HFFc6 (cell line): ENCODE results near the gene GDPD4. TPM values are rescaled to one million over a fixed set of nuclear protein-coding genes. Genes with fewer than 3 reads are reported as not detected.

Source experiments
- DNase-seq: peaks from one replicate; pipeline ENCODE4 v3.0.0-alpha.2; 2018
- H3K27ac Mint-ChIP-seq: 2 replicates; pipeline ENCODE4 v1.8.0; 2020; ENCODE audit warnings: mild to moderate bottlenecking, mixed read lengths
- H3K27me3 Mint-ChIP-seq: 2 replicates; pipeline ENCODE4 v1.8.0; 2021; ENCODE audit warnings: mild to moderate bottlenecking, moderate library complexity, mixed read lengths; ENCODE audit not compliant: insufficient read depth
- H3K36me3 Mint-ChIP-seq: 2 replicates; pipeline ENCODE4 v1.8.0; 2021; ENCODE audit warnings: low read depth, mixed read lengths
- H3K4me1 Mint-ChIP-seq: 2 replicates; pipeline ENCODE4 v1.8.0; 2020; ENCODE audit warnings: low read depth, mixed read lengths
- H3K4me3 Mint-ChIP-seq: 2 replicates; pipeline ENCODE4 v1.8.0; 2020; ENCODE audit warnings: mild to moderate bottlenecking, moderate library complexity, mixed read lengths
- H3K9me3 Mint-ChIP-seq: 2 replicates; pipeline ENCODE4 v1.8.0; 2020; ENCODE audit warnings: mild to moderate bottlenecking, mixed read lengths
- total RNA-seq, 6 experiments: library from RNA; stranded (reverse); fragmentation: NEBNext Ultra II Directional; extraction: Animal tissue kit (Norgen Biotek cat#: 25700); gene quantifications; 2 replicates in 1 of 6; 3 replicates in 5 of 6; pipeline ENCODE4 v1.2.3, GENCODE V29; 2021
- TF ChIP-seq, protein P1 (sequence below): fragments of 200-600 bp; sonication (generic); IDR thresholded peaks from 2 replicates; pipeline ENCODE4 v1.5.0; 2021; ENCODE audit warnings: antibody characterized with exemption, mild to moderate bottlenecking

Gene GDPD4
- total RNA-seq, 6 experiments from 2014 or later = not detected

DNA sequence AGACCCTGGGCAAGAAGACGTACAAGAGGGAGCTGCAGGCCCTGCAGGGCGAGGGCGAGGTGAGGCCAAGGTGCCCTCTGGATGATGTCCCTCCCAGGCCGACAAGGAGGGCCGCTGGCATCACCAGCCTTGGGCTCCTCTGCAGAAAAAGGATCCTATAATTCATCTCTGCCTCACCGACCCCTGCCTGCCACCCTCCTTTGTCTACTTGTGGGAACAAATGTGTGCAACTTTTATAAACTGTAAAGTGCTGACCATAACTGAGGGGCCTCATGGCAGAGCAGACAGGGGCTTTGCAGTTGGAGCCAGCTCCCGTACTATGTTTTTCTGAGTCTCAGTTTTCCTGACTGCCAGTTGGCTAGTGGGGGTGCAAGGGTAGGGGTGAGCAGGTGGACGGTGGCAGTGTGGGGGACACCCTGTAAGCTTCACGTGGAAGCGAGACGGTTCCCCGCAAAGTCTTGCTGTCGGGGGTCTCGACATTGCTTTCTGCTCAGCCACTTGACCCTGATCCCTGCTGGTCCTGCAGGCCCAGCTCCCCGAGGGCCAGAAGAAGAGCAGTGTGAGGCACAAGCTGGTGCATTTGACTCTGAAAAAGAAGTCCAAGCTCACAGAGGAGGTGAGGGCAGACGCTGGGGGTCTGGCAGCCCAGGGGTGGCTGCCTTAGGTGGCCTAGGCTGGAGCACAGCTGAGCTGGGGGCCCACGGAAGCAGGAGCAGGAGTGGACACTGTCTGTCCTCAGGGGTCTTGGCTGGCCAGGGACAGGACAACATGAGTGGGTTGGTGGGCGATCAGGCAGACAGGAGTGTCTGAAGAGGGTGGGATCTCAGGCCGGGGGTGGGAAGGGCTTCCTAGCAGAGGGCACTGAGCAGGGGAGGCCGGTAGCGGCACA, 118.7 kb downstream of the GDPD4 start:
- TF ChIP-seq, protein P1, sequence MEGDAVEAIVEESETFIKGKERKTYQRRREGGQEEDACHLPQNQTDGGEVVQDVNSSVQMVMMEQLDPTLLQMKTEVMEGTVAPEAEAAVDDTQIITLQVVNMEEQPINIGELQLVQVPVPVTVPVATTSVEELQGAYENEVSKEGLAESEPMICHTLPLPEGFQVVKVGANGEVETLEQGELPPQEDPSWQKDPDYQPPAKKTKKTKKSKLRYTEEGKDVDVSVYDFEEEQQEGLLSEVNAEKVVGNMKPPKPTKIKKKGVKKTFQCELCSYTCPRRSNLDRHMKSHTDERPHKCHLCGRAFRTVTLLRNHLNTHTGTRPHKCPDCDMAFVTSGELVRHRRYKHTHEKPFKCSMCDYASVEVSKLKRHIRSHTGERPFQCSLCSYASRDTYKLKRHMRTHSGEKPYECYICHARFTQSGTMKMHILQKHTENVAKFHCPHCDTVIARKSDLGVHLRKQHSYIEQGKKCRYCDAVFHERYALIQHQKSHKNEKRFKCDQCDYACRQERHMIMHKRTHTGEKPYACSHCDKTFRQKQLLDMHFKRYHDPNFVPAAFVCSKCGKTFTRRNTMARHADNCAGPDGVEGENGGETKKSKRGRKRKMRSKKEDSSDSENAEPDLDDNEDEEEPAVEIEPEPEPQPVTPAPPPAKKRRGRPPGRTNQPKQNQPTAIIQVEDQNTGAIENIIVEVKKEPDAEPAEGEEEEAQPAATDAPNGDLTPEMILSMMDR = no peak
- no peak overlapping the region for H3K27ac Mint-ChIP-seq
- H3K4me1 Mint-ChIP-seq = no peaks in the 10 kb centered on the region
- H3K4me3 Mint-ChIP-seq = no peak overlapping the region
- DNase-seq = no peak
- no peaks in the 10 kb centered on the region for H3K36me3 Mint-ChIP-seq
- H3K9me3 Mint-ChIP-seq = no peaks in the 10 kb centered on the region
- peaks cover 33% of the 10 kb centered on the region for H3K27me3 Mint-ChIP-seq

DNA sequence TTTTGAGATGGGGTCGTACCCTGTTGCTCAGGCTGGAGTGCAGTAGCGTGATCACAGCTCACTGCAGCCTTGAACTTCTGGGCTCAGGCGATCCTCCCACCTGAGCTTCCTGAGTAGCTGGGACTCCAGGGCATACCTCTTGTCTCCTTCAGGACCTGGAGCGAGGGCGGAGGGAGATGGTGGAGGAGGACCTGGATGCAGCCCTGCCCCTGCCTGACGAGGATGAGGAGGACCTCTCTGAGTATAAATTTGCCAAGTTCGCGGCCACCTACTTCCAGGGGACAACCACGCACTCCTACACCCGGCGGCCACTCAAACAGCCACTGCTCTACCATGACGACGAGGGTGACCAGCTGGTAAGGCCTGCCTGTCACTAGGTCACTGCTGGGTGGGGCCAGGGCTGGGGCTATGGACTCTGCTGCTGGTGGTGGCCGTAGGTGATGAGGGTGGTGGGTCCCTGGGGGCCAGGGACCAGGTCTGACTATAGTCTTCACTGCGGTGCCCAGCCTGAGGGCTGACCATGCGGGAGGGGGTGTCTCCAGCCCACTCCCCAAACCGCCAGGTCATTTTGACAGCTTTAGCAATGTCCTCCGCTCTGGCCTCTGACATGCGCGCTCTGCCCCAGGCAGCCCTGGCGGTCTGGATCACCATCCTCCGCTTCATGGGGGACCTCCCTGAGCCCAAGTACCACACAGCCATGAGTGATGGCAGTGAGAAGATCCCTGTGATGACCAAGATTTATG, 119.5 kb downstream of the GDPD4 start:
- peaks cover 31% of the 10 kb centered on the region for H3K27me3 Mint-ChIP-seq
- no peak for DNase-seq
- no peak overlapping the region for H3K4me3 Mint-ChIP-seq
- H3K27ac Mint-ChIP-seq = no peak overlapping the region
- H3K4me1 Mint-ChIP-seq = no peaks in the 10 kb centered on the region
- H3K36me3 Mint-ChIP-seq = no peaks in the 10 kb centered on the region
- H3K9me3 Mint-ChIP-seq = no peaks in the 10 kb centered on the region
- TF ChIP-seq, protein P1 = no peak

DNA sequence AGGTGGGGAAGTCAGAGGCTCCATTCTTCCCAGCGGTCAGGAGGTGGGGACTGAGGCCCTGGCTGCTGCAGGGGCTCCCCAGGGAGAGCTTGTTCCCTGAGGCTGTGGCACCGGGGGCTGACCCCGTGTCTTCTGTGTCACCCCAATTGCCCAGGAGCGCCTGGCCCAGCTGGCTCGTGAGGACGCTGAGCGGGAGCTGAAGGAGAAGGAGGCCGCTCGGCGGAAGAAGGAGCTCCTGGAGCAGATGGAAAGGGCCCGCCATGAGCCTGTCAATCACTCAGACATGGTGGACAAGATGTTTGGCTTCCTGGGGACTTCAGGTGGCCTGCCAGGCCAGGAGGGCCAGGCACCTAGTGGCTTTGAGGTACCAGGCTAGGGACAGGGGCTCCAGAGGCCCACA, 120.3 kb downstream of the GDPD4 start:
- Mint-ChIP-seq H3K9me3 (no peaks in the 10 kb centered on the region), H3K4me3 (no peak overlapping the region), H3K27me3 (peaks cover 31% of the 10 kb centered on the region), H3K4me1 (no peaks in the 10 kb centered on the region), H3K27ac (no peak overlapping the region), H3K36me3 (no peaks in the 10 kb centered on the region)
- no peak for DNase-seq
- TF ChIP-seq, protein P1 = no peak

DNA sequence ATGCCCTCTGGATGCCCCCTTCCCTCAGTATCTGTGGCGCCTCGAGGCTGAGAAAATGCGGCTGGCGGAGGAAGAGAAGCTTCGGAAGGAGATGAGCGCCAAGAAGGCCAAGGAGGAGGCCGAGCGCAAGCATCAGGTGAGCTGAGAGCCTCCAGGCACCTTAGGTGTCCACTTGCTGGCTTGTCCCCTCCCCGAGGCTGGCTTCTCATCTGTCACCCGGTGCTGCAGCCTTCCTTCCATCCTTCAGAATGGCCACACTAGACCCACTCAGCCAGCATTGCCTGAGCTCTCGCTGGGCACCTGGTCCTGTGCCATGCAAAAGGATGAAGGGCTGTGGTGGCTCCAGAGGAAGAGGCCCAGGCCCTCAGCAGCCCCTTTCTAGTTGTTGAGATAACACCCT, 121.1 kb downstream of the GDPD4 start:
- Mint-ChIP-seq H3K27me3 (peaks cover 35% of the 10 kb centered on the region), H3K4me1 (no peaks in the 10 kb centered on the region), H3K4me3 (no peak overlapping the region), H3K36me3 (no peaks in the 10 kb centered on the region), H3K27ac (no peak overlapping the region), H3K9me3 (no peaks in the 10 kb centered on the region)
- DNase-seq = no peak
- TF ChIP-seq, protein P1 = no peak

DNA sequence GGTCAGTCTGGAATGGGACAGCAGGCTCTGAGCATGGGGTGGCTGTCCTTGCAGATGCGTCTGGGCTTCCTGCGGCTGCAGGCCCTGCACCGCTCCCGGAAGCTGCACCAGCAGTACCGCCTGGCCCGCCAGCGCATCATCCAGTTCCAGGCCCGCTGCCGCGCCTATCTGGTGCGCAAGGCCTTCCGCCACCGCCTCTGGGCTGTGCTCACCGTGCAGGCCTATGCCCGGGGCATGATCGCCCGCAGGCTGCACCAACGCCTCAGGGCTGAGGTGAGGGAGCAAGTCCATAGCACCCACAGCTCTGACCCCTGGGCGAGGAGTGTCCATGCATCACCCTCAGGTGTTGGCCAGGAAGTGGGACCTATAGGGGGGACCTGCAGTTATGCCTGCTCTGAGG, 121.8 kb downstream of the GDPD4 start:
- DNase-seq = no peak
- Mint-ChIP-seq H3K27ac (no peak overlapping the region), H3K4me1 (no peaks in the 10 kb centered on the region), H3K4me3 (no peak overlapping the region), H3K27me3 (peaks cover 38% of the 10 kb centered on the region), H3K9me3 (no peaks in the 10 kb centered on the region), H3K36me3 (no peaks in the 10 kb centered on the region)
- TF ChIP-seq, protein P1 = no peak
